Measurements from ENCODE around the gene PRLR. TPM values are rescaled to one million over a fixed set of nuclear protein-coding genes. Genes with fewer than 3 reads are reported as not detected.

The PRLR gene
- total RNA-seq, 2 experiments from 2014 or later, result not detected

- intact Hi-C loops (cut with micrococcal nuclease), result no loop called here
- ChIA-PET POLR2A (no interaction called here), CTCF (no interaction called here)
- H3K4me1 Mint-ChIP-seq (ENCODE audit: low read depth), result peaks cover under 1% of the 10 kb centered on the region
- ATAC-seq (no peak), DNase-seq (no peak)
- TF ChIP-seq CTCF (IDR thresholded peaks at IDR 0.05), result no peak
- H3K27me3 Mint-ChIP-seq, result peaks cover 30% of the 10 kb centered on the region
- no peaks in the 10 kb centered on the region for H3K9me3 Mint-ChIP-seq
- H3K4me3 Mint-ChIP-seq, result no peak overlapping the region
- H3K27ac Mint-ChIP-seq, result no peak overlapping the region
- no peaks in the 10 kb centered on the region for H3K36me3 Mint-ChIP-seq (ENCODE audit: low read depth)
Observed at GRCh38 chr5:35141739-35142138, 88.5 kb downstream of the PRLR start.

DNA sequence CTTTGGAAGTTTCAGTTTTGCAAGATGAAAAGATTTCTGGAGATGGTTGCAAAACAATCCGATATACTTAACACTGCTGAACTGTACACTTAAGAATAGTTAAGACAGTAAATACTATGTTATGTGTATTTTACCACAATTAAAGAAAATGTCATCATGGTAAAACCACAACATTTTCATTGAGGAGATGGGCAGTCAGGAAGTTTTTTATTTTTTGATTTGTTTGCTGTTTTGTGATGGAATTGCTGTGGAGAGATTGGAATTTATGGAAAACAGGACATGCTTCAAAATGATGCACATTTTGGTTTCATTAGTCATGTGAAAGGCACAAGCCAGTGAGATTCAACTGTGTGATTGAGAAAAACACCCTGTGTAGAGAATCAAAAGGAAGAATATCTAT is 92.1 kb downstream of the PRLR start:
- Mint-ChIP-seq H3K4me1 (ENCODE audit: low read depth) (peaks cover 11% of the 10 kb centered on the region), H3K27me3 (peaks cover 24% of the 10 kb centered on the region), H3K27ac (no peak overlapping the region), H3K4me3 (no peak overlapping the region), H3K9me3 (no peaks in the 10 kb centered on the region), H3K36me3 (ENCODE audit: low read depth) (no peaks in the 10 kb centered on the region)
- no peak for DNase-seq
- no peak for TF ChIP-seq CTCF (IDR thresholded peaks at IDR 0.05)
- POLR2A ChIA-PET, result no interaction called here
- CTCF ChIA-PET, result interaction anchor here (1.4 kb wide), 1 partner anchor 14 kb away, joined by 3 read pairs; no protein-coding TSS in a partner anchor
- ATAC-seq, result no peak
- intact Hi-C loops (cut with micrococcal nuclease), result no loop called here

- intact Hi-C loops (cut with micrococcal nuclease), result no loop called here
- Mint-ChIP-seq H3K36me3 (ENCODE audit: low read depth) (no peaks in the 10 kb centered on the region), H3K9me3 (no peaks in the 10 kb centered on the region), H3K27ac (no peak overlapping the region), H3K27me3 (peaks cover 30% of the 10 kb centered on the region), H3K4me3 (no peak overlapping the region), H3K4me1 (ENCODE audit: low read depth) (peaks cover 11% of the 10 kb centered on the region)
- DNase-seq (peak; percentile 55), ATAC-seq (peak; percentile 82)
- TF ChIP-seq CTCF (IDR thresholded peaks at IDR 0.05), result no peak
- POLR2A ChIA-PET, result no interaction called here
- CTCF ChIA-PET, result interaction anchor here (1.1 kb wide), 1 partner anchor 46 kb away, joined by 4 read pairs; no protein-coding TSS in a partner anchor
Observed at GRCh38 chr5:35136386-35136785, 93.9 kb downstream of the PRLR start.

GRCh38 chr5:35135239-35135700 is 95.0 kb downstream of the PRLR start:
- H3K27ac Mint-ChIP-seq, result no peak overlapping the region
- peaks cover 15% of the 10 kb centered on the region for H3K4me1 Mint-ChIP-seq (ENCODE audit: low read depth)
- peaks cover 37% of the 10 kb centered on the region for H3K27me3 Mint-ChIP-seq
- DNase-seq (no peak), ATAC-seq (no peak)
- H3K4me3 Mint-ChIP-seq, result no peak overlapping the region
- no peaks in the 10 kb centered on the region for H3K36me3 Mint-ChIP-seq (ENCODE audit: low read depth)
- intact Hi-C loops (cut with micrococcal nuclease), result no loop called here
- ChIA-PET CTCF (no interaction called here), POLR2A (no interaction called here)
- H3K9me3 Mint-ChIP-seq, result no peaks in the 10 kb centered on the region
- TF ChIP-seq CTCF (IDR thresholded peaks at IDR 0.05), result no peak

DNA sequence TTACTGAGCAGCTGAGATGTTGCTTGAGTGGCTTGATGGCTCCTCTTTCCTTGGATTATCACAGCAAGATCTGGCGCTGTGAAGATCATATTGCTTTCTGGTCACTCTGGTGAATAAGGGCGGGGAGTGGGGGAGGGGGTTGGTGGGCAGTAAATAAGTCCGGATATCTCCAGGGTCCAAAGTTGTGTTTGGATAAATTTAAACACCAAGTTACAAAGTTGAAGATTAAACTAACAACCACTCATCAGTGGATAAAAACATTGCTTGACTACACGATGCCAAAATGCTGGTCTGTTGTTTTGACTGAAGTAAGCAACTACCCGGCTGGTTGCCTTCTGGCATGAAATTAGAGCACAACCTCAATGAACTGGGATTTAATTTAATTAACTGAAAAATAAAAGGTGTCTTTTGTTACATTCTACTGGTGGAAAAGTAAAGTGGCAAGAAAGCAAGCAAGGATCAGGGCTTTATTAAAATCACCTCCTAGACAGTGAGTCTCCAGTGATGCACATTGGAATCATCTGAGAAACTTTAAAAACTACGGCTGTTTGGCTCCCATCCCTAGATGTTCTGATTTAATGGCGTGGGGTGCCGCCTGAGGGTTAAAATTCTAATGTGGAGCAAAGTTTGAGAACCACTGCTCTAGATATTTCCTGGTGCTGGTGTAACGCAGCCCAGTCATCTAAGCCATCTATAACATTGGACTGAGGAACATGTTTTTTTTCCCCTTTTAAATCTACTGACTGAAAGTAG is 95.8 kb downstream of the PRLR start:
- intact Hi-C loops (cut with micrococcal nuclease), result no loop called here
- CTCF ChIA-PET, result no interaction called here
- Mint-ChIP-seq H3K36me3 (ENCODE audit: low read depth) (no peaks in the 10 kb centered on the region), H3K4me3 (no peak overlapping the region), H3K9me3 (no peaks in the 10 kb centered on the region), H3K27ac (no peak overlapping the region), H3K4me1 (ENCODE audit: low read depth) (peaks cover 23% of the 10 kb centered on the region), H3K27me3 (peaks cover 43% of the 10 kb centered on the region)
- TF ChIP-seq CTCF (IDR thresholded peaks at IDR 0.05), result no peak
- no peak for ATAC-seq
- no peak for DNase-seq
- POLR2A ChIA-PET, result interaction anchor here (0.6 kb wide), 1 partner anchor 28 kb away, joined by 3 read pairs; no protein-coding TSS in a partner anchor
